Mesodermal cell (in vitro differentiated cells): ENCODE measurements around the gene MLNR.

Source experiments
- H3K27ac ChIP-seq: 2 replicates; pipeline ENCODE4 v1.7.0; 2013; ENCODE audit warnings: mild to moderate bottlenecking, low read depth, low read length, moderate library complexity; ENCODE audit not compliant: severe bottlenecking
- H3K36me3 ChIP-seq: 2 replicates; pipeline ENCODE4 v1.7.1; 2013; ENCODE audit warnings: mild to moderate bottlenecking, low read length, moderate library complexity; ENCODE audit not compliant: control insufficient read depth, insufficient read depth
- H3K4me1 ChIP-seq: one replicate; pipeline ENCODE4 v1.7.1; 2013; ENCODE audit warnings: mild to moderate bottlenecking, low read length; ENCODE audit not compliant: insufficient read depth, control insufficient read depth, poor library complexity, severe bottlenecking
- H3K4me3 ChIP-seq: 2 replicates; pipeline ENCODE4 v1.7.0; 2013; ENCODE audit warnings: low read length, control low read depth, mild to moderate bottlenecking; ENCODE audit not compliant: insufficient read depth, poor library complexity, severe bottlenecking; ENCODE audit errors: extremely low read depth
- H3K9me3 ChIP-seq: 2 replicates; pipeline ENCODE4 v1.7.1; 2013; ENCODE audit warnings: mild to moderate bottlenecking, low read length, moderate library complexity; ENCODE audit not compliant: control insufficient read depth
- WGBS, 2 experiments: methylation state at CpG; one replicate each; pipeline ENCODE4 v1.1.5; 2013; ENCODE audit warnings: missing lambda C conversion rate in 2 of 2; ENCODE audit not compliant: insufficient coverage in 2 of 2; 5-methylcytosine and 5-hydroxymethylcytosine counted together

Gene MLNR

GRCh38 chr13:49253310-49253709, 33.2 kb downstream of the MLNR start:
- no peaks in the 10 kb centered on the region for H3K4me1 ChIP-seq
- WGBS, 2 experiments: no CpG with 5 or more reads among the region's 1 CpG
- no peak overlapping the region for H3K4me3 ChIP-seq
- no peaks in the 10 kb centered on the region for H3K9me3 ChIP-seq
- no peak overlapping the region for H3K27ac ChIP-seq
- peaks cover 9% of the 10 kb centered on the region for H3K36me3 ChIP-seq

GRCh38 chr13:49254007-49254406, 33.9 kb downstream of the MLNR start:
- Histone ChIP-seq H3K4me3 (no peak overlapping the region), H3K9me3 (no peaks in the 10 kb centered on the region), H3K4me1 (no peaks in the 10 kb centered on the region), H3K36me3 (peaks cover 9% of the 10 kb centered on the region), H3K27ac (no peak overlapping the region)
- WGBS, 2 experiments: 100% methylated on average over 1 of the region's 1 CpG

GRCh38 chr13:49256841-49257240, 36.7 kb downstream of the MLNR start:
- Histone ChIP-seq H3K9me3 (no peaks in the 10 kb centered on the region), H3K4me3 (no peak overlapping the region), H3K36me3 (peaks cover 19% of the 10 kb centered on the region), H3K27ac (no peak overlapping the region), H3K4me1 (no peaks in the 10 kb centered on the region)
- 90 to 100% methylated on average over 2 of the region's 2 CpGs for WGBS, 2 experiments

- no peak overlapping the region for H3K4me3 ChIP-seq
These were observed 38.1 kb downstream of the MLNR start for GRCh38 chr13:49258089-49258796.

GRCh38 chr13:49259586-49259985, 39.4 kb downstream of the MLNR start:
- no peak overlapping the region for H3K27ac ChIP-seq
- H3K4me3 ChIP-seq: no peak overlapping the region
- 93 to 98% methylated on average over 3 to 6 of the region's 6 CpGs for WGBS, 2 experiments
- peaks cover 19% of the 10 kb centered on the region for H3K36me3 ChIP-seq
- no peaks in the 10 kb centered on the region for H3K4me1 ChIP-seq
- no peaks in the 10 kb centered on the region for H3K9me3 ChIP-seq

More at GRCh38 chr13:49258089-49258796, 38.1 kb downstream of the MLNR start:
- 100% methylated on average over 1 of the region's 3 CpGs; no CpG with 5 or more reads in 1 of the 2 experiments for WGBS, 2 experiments
- peaks cover 19% of the 10 kb centered on the region for H3K36me3 ChIP-seq
- no peaks in the 10 kb centered on the region for H3K9me3 ChIP-seq
- H3K27ac ChIP-seq: no peak overlapping the region
- H3K4me1 ChIP-seq: no peaks in the 10 kb centered on the region

GRCh38 chr13:49262634-49263033, 42.5 kb downstream of the MLNR start:
- Histone ChIP-seq H3K4me1 (no peaks in the 10 kb centered on the region), H3K4me3 (no peak overlapping the region), H3K36me3 (peaks cover 10% of the 10 kb centered on the region), H3K9me3 (no peaks in the 10 kb centered on the region), H3K27ac (no peak overlapping the region)
- 95 to 97% methylated on average over 4 to 5 of the region's 6 CpGs for WGBS, 2 experiments

- no peak overlapping the region for H3K4me3 ChIP-seq
- WGBS, 2 experiments: 80 to 94% methylated on average over 2 of the region's 2 CpGs
- H3K36me3 ChIP-seq: no peaks in the 10 kb centered on the region
- H3K27ac ChIP-seq: no peak overlapping the region
- no peaks in the 10 kb centered on the region for H3K9me3 ChIP-seq
- H3K4me1 ChIP-seq: no peaks in the 10 kb centered on the region
These were observed 45.7 kb downstream of the MLNR start for GRCh38 chr13:49265822-49266221.

- Histone ChIP-seq H3K9me3 (no peaks in the 10 kb centered on the region), H3K4me1 (no peaks in the 10 kb centered on the region), H3K27ac (no peak overlapping the region), H3K36me3 (no peaks in the 10 kb centered on the region), H3K4me3 (no peak overlapping the region)
- no CpG with 5 or more reads among the region's 1 CpG for WGBS, 2 experiments
These were observed 51.1 kb downstream of the MLNR start for GRCh38 chr13:49271264-49271663.
